NCI-H2107 treated with DMSO at 0.1 percent for 48 hours (cell line): ENCODE results near the gene IDH3A.

Source experiments
- DNase-seq: peaks from one replicate; lab custom pipeline; 2025; ENCODE audit not compliant: unreplicated experiment; lab: John Stamatoyannopoulos, UW

Gene IDH3A

GRCh38 chr15:78149068-78149804, at the start of gene IDH3A:
TSS of gene IDH3A (plus strand) at chr15:78149362. CDS start at chr15:78149404, 42 bp downstream.
- peak; percentile 80 for DNase-seq

DNA sequence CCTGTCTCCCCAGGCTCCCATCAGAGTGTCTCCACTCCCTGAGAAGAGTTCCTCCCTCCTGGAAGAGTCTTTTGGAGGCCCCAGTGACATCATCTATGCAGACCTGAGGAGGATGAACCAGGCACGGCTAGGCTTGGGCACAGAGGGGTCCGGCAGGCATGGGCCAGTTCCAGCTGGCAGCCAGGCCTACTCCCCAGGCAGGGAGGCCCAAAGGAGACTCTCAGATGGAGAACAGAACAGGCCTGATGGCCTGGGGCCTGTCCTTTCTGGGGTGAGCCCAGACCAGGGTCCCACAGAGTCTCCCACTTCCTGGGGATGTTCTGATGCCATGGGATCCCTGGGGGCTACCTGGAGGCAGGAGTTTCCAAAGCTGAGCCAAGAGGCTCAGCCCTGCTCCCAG, 48.3 kb upstream of the IDH3A start:
- no peak for DNase-seq

GRCh38 chr15:78101423-78102105, 47.6 kb upstream of the IDH3A start:
- DNase-seq, result no peak

GRCh38 chr15:78102211-78102610, 47.0 kb upstream of the IDH3A start:
- DNase-seq, result no peak

- DNase-seq, result no peak
These were observed 46.4 kb upstream of the IDH3A start for GRCh38 chr15:78102741-78103140.

DNA sequence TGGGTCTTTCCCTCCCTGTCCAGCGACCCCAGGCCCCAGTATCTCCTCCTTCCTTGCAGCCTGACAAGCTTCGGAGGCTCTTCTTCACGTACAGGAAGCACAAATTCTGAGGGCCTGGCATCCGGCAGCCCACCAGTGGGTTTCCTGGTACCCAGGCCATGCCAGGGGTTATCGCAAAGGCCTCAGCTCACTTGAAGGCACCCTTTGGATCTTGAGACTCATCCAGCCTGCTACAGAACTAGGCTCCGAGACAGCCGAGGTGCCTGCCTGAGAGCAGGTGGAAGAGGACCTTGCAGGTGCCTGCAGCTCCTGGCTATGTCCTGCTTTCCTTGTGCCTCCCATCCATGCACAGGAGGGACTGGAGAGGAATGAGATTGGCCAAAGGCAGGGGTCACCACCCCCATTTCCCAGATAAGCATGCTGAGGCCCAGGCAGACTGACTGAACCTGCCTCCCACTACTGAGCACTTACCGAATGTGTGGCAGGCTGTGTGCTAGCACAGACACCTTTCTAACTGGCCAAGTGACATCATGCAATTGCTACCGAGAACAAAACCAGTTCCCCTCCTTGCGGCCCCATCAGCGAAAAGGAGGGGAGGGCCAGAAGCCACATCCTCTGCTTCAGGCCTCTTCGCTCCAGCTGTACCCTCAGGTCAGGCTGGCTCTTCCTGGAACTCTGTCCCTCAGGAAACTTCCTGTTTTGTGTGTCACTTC, 45.6 kb upstream of the IDH3A start:
- DNase-seq, result no peak

DNA sequence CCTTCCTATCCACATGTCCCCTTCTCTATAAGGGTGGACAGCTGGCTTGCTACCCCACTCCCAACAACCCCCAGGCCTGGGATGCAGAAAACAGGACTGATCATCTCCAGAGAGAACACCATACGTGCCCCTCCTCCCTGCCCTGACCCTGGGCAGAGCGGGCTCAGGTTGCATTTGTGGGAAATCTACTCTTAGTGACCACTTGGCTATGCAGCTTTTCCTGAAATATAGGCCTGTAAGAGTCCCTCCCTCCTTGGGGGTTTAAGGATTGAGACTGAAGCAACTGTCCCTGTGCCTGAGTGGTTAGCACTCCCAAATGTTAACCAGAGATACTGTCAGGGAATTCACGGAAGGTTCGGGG, 45.1 kb upstream of the IDH3A start:
- DNase-seq, result no peak

- DNase-seq, result no peak
These were observed 44.3 kb upstream of the IDH3A start for GRCh38 chr15:78104566-78105475.

GRCh38 chr15:78105476-78106241, 43.5 kb upstream of the IDH3A start:
- DNase-seq, result no peak

- no peak for DNase-seq
These were observed 41.7 kb upstream of the IDH3A start for GRCh38 chr15:78107471-78107870.

- peak; percentile 22 for DNase-seq
These were observed 40.7 kb upstream of the IDH3A start for GRCh38 chr15:78108300-78109084.

DNA sequence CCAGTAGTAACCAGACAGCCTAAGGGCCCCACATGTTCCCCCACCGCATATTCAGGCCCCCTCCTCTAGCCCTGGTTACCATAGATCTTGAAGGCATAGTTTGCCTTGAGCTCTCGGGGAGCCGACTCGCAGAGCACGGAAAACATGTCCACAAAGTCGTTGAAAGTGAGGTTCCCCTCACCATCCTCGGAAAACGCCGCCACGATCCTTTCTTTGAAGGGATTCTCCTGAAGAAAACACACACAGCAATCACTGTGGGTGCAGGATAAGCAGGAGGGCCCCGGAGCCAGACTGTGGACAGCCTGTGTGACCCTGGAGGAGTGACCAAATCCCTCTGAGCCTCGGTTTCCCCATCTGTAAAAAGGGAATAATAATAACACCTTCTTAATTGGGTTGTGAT, 40.0 kb upstream of the IDH3A start:
- no peak for DNase-seq

- DNase-seq, result no peak
These were observed 39.1 kb upstream of the IDH3A start for GRCh38 chr15:78110096-78110495.

DNA sequence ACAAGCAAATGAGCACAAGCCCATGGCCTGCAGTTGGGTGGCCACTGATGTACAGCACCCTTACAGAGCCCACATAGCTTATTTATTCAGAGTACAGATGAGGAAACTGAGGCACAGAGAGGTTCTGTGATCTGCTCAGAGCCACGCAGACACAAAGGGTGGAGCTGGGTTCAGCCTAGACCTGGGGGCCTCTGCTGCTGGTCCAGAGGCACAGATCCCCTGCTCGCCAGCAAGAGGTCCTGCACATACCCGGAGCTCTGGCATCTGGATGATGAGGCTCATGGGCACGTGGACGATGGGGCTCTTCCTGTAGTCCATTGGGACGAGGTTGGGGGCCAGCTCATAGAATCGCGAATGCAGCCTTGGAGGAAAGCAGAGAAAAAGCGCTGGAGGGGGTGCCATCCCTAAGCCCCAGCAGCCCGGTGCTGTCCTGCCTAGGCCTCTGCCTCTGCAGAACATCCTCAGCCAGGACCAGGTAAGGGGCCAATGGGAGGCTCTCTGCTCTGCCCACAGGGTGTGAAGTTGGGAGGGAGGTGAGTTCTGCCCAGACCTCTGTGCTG, 38.2 kb upstream of the IDH3A start:
- no peak for DNase-seq

DNA sequence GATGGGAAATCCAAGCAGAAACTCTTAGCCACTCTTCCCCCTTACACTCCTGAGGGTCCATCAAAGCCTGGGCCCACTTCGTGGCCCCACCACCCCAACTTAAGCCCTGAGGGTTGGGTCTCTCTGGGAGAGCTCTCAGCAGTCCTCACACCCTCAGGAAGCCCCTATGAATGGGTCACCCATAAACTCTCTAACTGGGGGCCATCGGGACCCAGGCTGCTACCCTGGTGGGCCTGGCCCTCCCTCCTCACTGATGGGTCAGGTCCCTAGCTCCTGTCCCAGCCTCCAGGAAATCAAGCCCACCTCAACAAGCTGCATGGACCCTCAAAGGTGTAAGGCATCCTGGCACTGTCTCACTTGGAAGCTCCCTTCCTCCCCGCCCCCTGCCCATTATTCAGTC, 37.4 kb upstream of the IDH3A start:
- DNase-seq, result no peak

- no peak for DNase-seq
These were observed 36.6 kb upstream of the IDH3A start for GRCh38 chr15:78112551-78112950.

DNA sequence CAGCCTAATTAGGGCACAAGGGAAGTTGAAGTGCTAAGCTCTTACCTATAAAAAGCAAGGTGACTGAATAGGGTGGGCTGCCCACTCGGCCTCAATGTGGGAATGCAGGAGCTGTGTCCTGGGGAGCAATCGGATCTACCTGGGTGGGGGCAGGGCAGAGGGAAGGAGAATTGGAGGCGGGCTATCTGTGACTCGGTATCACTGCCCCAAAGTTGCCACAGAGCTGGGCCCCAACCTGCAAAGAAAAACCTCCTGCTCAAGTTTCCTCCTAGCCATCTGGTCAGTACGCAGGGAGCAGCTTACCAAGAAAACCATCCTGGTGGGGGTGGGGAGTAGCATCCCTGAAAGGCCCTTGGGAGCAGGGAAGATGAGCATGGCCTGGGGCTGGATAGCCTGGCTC, 28.6 kb upstream of the IDH3A start:
- DNase-seq, result no peak

DNA sequence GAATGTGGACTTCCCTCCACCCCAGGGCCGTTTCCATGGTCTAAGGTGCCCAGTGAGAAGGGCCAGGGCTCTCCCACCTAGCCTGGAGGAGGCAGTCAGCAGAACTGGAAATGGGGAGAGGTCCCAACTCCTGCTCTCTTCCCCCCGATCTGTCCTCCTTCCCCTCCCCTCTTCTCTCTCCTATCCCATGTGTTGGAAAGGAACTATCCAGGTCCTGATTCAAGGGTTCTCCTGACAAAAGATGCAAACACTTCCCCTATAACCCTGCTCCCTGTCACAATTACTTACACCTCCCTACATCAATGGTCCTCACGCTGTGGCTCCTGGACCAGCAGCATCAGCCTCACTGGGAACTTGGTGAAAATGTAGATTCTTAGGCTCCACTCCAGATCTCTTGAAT, 23.9 kb upstream of the IDH3A start:
- no peak for DNase-seq

- DNase-seq, result no peak
These were observed 21.3 kb upstream of the IDH3A start for GRCh38 chr15:78127882-78128281.
